C4-2B (cell line): ENCODE results near the gene SOX8.

Experiments
- CTCF ChIP-seq: fragments of 450-650 bp; conservative IDR thresholded peaks from 2 replicates; pipeline ENCODE4 v1.5.1; 2017; ENCODE audit warnings: mild to moderate bottlenecking
- ZFX ChIP-seq: fragments of 450-650 bp; IDR thresholded peaks from 2 replicates; pipeline ENCODE4 v1.6.1; 2017

- no peak for TF ChIP-seq CTCF
- no peak for TF ChIP-seq ZFX
Measured at GRCh38 chr16:991345-991744, 9.8 kb downstream of the SOX8 start.
